LNCaP clone FGC (cell line): Measurements from ENCODE around the gene UIMC1.

Source experiments
- DNase-seq: peaks from one replicate; pipeline ENCODE4 v3.0.0-alpha.2; 2011; ENCODE audit warnings: low read depth
- H3K4me3 ChIP-seq: 2 replicates; pipeline ENCODE4 v1.5.1; 2011; ENCODE audit warnings: mild to moderate bottlenecking, low read depth, low read length, control low read depth
- TF ChIP-seq, protein P1 (sequence below): IDR thresholded peaks from 2 replicates; pipeline ENCODE4 v1.5.1; 2012; ENCODE audit warnings: mild to moderate bottlenecking; ENCODE audit not compliant: control insufficient read depth, insufficient read depth; ENCODE audit errors: extremely low read depth

Gene UIMC1

DNA sequence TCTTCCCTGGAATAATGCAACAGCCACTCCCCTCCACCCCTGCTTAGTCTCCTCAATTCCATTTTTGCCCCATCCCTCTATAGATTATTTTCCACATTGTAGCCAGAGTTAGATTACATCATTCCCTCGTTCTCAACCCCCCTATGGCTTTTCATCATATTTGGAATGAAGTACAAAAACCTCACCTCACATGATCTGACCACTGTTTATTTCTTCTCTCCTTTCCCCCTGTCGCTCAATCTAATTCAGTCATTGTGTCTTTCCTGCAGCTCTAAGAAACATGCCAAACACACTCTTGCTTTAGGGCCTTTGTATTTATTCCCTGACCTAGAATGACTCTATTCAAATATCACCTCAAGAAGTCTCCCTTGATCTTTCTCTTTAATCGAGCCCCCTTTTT lies 84.9 kb downstream of the UIMC1 start:
- TF ChIP-seq, protein P1, sequence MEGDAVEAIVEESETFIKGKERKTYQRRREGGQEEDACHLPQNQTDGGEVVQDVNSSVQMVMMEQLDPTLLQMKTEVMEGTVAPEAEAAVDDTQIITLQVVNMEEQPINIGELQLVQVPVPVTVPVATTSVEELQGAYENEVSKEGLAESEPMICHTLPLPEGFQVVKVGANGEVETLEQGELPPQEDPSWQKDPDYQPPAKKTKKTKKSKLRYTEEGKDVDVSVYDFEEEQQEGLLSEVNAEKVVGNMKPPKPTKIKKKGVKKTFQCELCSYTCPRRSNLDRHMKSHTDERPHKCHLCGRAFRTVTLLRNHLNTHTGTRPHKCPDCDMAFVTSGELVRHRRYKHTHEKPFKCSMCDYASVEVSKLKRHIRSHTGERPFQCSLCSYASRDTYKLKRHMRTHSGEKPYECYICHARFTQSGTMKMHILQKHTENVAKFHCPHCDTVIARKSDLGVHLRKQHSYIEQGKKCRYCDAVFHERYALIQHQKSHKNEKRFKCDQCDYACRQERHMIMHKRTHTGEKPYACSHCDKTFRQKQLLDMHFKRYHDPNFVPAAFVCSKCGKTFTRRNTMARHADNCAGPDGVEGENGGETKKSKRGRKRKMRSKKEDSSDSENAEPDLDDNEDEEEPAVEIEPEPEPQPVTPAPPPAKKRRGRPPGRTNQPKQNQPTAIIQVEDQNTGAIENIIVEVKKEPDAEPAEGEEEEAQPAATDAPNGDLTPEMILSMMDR = no peak

DNA sequence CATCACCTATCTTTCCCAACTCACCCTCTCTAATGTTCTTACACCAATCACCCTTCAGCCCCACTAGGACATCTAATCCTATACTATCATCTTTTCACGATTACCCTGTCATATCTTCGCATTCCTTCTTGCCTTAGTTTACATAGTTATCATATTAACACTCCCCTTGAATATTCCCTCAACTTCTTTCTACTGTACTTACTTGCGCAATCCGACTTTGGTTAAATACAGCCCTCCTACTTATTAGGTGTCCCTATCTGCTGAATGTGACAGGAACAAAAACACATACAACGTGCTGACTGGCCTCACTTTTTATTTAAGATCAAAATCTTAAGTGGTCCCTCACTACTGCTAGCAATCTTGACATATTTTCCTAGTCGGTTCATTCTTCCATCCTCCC lies 88.0 kb downstream of the UIMC1 start:
- no peak overlapping the region for H3K4me3 ChIP-seq
- TF ChIP-seq, protein P1 = no peak

More for the DNA sequence above, 84.9 kb downstream of the UIMC1 start:
- no peak overlapping the region for H3K4me3 ChIP-seq
- no peak for DNase-seq

DNA sequence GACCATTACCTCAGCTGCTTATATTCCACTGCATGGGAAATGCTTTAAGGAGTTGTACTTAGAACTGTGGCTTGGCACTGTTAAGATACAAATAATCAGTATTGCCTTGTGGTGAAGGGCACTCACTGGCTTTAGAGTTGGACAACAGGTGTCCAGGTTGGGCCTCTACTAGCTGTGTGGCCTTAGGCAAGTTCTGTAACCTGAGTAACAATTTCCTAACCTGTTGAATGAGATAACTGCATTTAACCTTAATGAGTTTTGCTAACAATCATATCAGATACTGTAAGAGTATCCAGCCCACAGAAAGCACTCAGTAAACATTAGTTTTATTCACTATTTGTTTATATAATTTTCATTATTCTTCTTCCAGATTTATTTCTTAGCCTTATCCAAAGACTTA lies 90.2 kb downstream of the UIMC1 start:
- TF ChIP-seq, protein P1 = no peak
- no peak for DNase-seq
- H3K4me3 ChIP-seq = no peak overlapping the region

More for the DNA sequence above, 88.0 kb downstream of the UIMC1 start:
- no peak for DNase-seq

DNA sequence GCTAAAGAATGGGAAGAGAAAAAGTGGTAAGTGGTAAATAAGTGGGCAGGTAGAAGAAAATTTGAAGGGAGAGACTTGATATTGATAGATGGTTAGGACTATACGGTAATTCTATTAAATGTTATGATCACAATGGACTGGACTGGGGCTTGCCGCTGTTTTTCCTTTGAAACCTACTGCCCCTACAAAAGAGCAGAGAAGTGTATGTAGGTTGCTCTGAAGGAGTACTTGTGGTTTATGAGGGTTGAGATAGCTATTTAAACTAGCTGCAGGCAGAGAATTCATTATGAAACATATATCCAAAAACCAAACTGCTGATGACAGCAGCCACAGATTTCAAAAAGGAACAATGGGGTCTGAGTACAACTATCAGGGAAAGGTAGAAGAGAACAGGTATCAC lies 90.7 kb downstream of the UIMC1 start:
- DNase-seq = no peak
- no peak overlapping the region for H3K4me3 ChIP-seq
- TF ChIP-seq, protein P1 = no peak

DNA sequence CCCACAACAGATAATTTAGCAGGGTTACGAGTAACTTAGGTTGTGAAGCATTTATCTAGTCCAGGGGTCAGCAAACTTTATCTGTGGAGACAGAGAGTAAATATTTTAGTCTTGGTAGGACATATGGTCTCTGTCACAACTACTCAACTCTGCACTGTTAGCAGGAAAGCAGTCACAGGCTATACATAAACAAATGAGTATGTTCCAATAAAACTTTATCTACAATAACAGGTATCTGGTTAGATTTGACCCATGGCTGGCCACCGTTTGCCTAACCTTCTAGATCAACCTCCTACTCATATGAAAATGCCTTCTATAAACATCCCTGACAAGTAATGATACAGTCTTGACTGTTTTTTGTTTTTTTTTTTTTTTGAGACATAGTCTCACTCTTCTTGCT lies 94.5 kb downstream of the UIMC1 start:
- H3K4me3 ChIP-seq = no peak overlapping the region
- TF ChIP-seq, protein P1 = no peak
- no peak for DNase-seq

DNA sequence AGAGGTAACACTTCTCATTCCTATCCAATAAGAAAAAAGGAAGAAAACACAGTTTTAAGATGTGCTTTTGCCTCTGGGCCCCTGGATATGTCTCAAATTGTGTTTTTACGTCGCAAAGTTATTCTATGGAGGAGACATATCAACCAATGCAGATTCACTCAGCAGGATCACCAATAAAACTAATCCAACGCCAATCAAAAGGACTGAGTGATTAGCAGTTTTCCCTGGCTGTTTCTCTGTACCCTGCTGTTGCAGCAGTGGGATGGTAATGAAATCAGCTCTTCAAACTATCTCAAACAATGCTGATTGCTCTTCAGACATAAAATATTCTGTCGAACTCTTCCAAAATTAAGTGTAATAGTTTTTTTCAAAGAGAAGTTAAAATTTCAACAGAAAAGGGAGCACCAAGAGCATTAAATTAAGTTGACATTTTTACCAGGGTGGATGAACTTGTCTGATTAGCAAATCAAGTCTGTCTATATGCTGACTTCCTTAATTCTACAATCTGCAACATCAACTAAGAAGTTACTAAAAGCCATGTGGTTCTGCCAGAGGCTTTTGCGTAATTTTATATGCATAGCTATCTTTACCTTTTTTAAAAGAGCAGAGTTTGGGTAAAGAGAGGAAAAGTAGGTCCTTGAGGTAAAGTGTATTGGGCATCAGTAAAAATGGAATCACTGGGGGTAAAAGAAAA lies 97.8 kb downstream of the UIMC1 start:
- no peak for DNase-seq

DNA sequence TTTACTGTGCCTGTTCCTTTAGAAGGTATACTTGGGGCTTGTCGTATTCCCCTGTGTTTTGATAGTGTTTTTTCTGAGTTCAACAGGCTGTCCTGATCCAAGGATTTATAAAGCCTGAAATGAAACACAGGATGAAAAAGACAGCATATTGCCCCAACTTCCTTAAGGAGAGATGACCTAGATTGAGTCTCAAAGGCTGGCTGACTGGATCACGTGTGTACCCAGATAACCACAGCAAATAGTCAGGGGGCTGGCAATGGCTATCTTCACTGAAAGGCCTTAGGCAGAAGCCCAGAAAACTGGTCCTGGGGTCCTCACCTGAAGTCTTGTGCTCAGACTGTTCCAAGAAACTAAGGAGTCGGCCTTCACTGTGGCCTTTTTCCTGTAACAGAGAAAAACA lies 99.8 kb downstream of the UIMC1 start:
- no peak for DNase-seq
- TF ChIP-seq, protein P1 = no peak
- H3K4me3 ChIP-seq = no peak overlapping the region

More for the DNA sequence above, 97.8 kb downstream of the UIMC1 start:
- no peak overlapping the region for H3K4me3 ChIP-seq
- TF ChIP-seq, protein P1 = no peak
